ENCODE results near the gene JUN. TPM values are rescaled to one million over a fixed set of nuclear protein-coding genes. Genes with fewer than 3 reads are reported as not detected.
A peak's percentile ranks its signal among the peaks of the same experiment; 100 is the strongest.

JUN gene
- total and polyA plus RNA-seq, 2 of the 13 experiments (the other 11 are each of a cell fraction or from before 2014, with no cell fraction given) = 18.2 to 22.3 TPM

- TF ChIP-seq ELF3 (CRISPR knock-in tag; IDR thresholded peaks at IDR 0.05) = peak; percentile 96
- 0 out of 2 replicates have a peak, but pooled peaks have one; percentile 67 for TF ChIP-seq SAFB2 (CRISPR knock-in tag; IDR thresholded peaks at IDR 0.05; ENCODE audit: borderline replicate concordance, low read depth)
- no peak for TF ChIP-seq HNRNPUL1 (IDR thresholded peaks at IDR 0.05; ENCODE audit: low read depth, low read length)
- peak; percentile 85 for TF ChIP-seq ZNF687 (CRISPR knock-in tag; IDR thresholded peaks at IDR 0.05)
- peak; percentile 79 for TF ChIP-seq ZBTB10 (CRISPR knock-in tag; IDR thresholded peaks at IDR 0.05; ENCODE audit: borderline replicate concordance)
- peak; percentile 40; the same call in 1 of the 2 replicates for TF ChIP-seq ZNF564 (CRISPR knock-in tag; IDR thresholded peaks at IDR 0.05)
- peak; percentile 62; the same call in 1 of the 2 replicates for TF ChIP-seq ETV6 (CRISPR knock-in tag; conservative IDR thresholded peaks at IDR 0.05)
- peak; percentile 60; the same call in 1 of the 2 replicates for TF ChIP-seq PHF21A (CRISPR knock-in tag; IDR thresholded peaks at IDR 0.05)
- TF ChIP-seq ATM (IDR thresholded peaks at IDR 0.05; ENCODE audit: borderline replicate concordance) = no peak
- peak; percentile 54; the same call in 1 of the 2 replicates for TF ChIP-seq MAX (IDR thresholded peaks at IDR 0.05)
- peak; percentile 30; the same call in 1 of the 2 replicates for TF ChIP-seq SALL2 (CRISPR knock-in tag; IDR thresholded peaks at IDR 0.05)
- TF ChIP-seq POGZ (CRISPR knock-in tag; IDR thresholded peaks at IDR 0.05) = peak; percentile 68
- peak; percentile 44; the same call in 1 of the 2 replicates for TF ChIP-seq POLR2AphosphoS5 (IDR thresholded peaks at IDR 0.05; ENCODE audit: low read depth, low read length)
- peak; percentile 27; the same call in 1 of the 2 replicates for TF ChIP-seq CTCF (CRISPR knock-in tag; IDR thresholded peaks at IDR 0.05)
- peak; percentile 22 for TF ChIP-seq PAXIP1 (CRISPR knock-in tag; conservative IDR thresholded peaks at IDR 0.05)
- TF ChIP-seq STAG1 (CRISPR knock-in tag; IDR thresholded peaks at IDR 0.05) = peak; percentile 26; the same call in 1 of the 2 replicates
Observed at GRCh38 chr1:58816072-58816746, 32.4 kb upstream of the JUN start (continued).

Data from HepG2 (cell line).